ENCODE data around the gene PITX3. TPM values are rescaled to one million over a fixed set of nuclear protein-coding genes. Genes with fewer than 3 reads are reported as not detected.

Gene PITX3
- total RNA-seq, 1 experiment from 2014 or later: 1.9 TPM

GRCh38 chr10:102268375-102268888, 27.1 kb upstream of the PITX3 start:
- no peak for ATAC-seq
- Histone ChIP-seq H3K9me2 (ENCODE audit: insufficient read depth) (no peaks in the 10 kb centered on the region), H3K27ac (ENCODE audit: low read depth, low read length) (no peak overlapping the region), H4K20me1 (ENCODE audit: insufficient read depth) (peaks cover 2% of the 10 kb centered on the region; the same call in 1 of the 2 replicates), H3K79me2 (ENCODE audit: insufficient read depth, low read length) (peaks cover 69% of the 10 kb centered on the region), H3K36me3 (ENCODE audit: control insufficient read depth in 1 of 2, insufficient read depth in 2 of 2, low read length in 2 of 2) (0 out of 4 replicates have a peak, but pooled peaks cover 0 to 4% of the 10 kb centered on the region in 2 experiments), H2AFZ (ENCODE audit: low read depth, low read length, poor library complexity, severe bottlenecking) (no peak overlapping the region), H3K4me2 (ENCODE audit: low read length) (no peak overlapping the region), H3K4me3 (replicated peaks in 1 of 2; ENCODE audit: low read depth in 1 of 2, low read length in 2 of 2) (no peak overlapping the region), H3K27me3 (ENCODE audit: insufficient read depth, low read length) (no peaks in the 10 kb centered on the region), H3K4me1 (ENCODE audit: control insufficient read depth in 1 of 2, insufficient read depth in 2 of 2, low read length in 2 of 2) (no peaks in the 10 kb centered on the region), H3K9me3 (ENCODE audit: control insufficient read depth in 1 of 2, insufficient read depth in 1 of 2, low read depth in 1 of 2, low read length in 2 of 2) (no peaks in the 10 kb centered on the region), H3K9ac (ENCODE audit: low read length) (no peak overlapping the region)
- RAD21 ChIA-PET (ENCODE audit: low non-redundant PET in 1 of 2, low total read pairs in 2 of 2, uncharacterized antibody in 2 of 2, unreplicated experiment in 2 of 2): no interaction called here
- POLR2A ChIA-PET: no interaction called here
- no TSS peak for BruUV-seq (replicated peaks)
- no peak for TF ChIP-seq FOSL1 (IDR thresholded peaks at IDR 0.05; ENCODE audit: low read depth)
- TF ChIP-seq SIN3A (IDR thresholded peaks at IDR 0.05; ENCODE audit: low read depth): no peak
- TF ChIP-seq CTCF (IDR thresholded peaks at IDR 0.05 in 2 of 3, conservative IDR thresholded peaks at IDR 0.05 in 1 of 3; ENCODE audit: borderline replicate concordance in 1 of 3, insufficient read depth in 1 of 3, low read depth in 2 of 3, low read length in 2 of 3): no peak
- TF ChIP-seq REST (IDR thresholded peaks at IDR 0.05; ENCODE audit: low read depth): no peak
- no peak for TF ChIP-seq TCF7L2 (IDR thresholded peaks at IDR 0.05; ENCODE audit: borderline replicate concordance, extremely low read depth, insufficient read depth, insufficient read length)
- no peak for TF ChIP-seq CBX3 (IDR thresholded peaks at IDR 0.05; ENCODE audit: low read depth)
- TF ChIP-seq YY1 (IDR thresholded peaks at IDR 0.05; ENCODE audit: extremely low read depth, insufficient replicate concordance, low read depth, low read length): no peak
- no peak for TF ChIP-seq CEBPB (IDR thresholded peaks at IDR 0.05; ENCODE audit: low read depth)
- no peak for TF ChIP-seq MAX (IDR thresholded peaks at IDR 0.05)
- no peak for TF ChIP-seq SP1 (IDR thresholded peaks at IDR 0.05; ENCODE audit: low read depth)
- no peak for TF ChIP-seq ATF3 (IDR thresholded peaks at IDR 0.05)
- CTCF ChIA-PET: no interaction called here
- intact Hi-C loops (cut with micrococcal nuclease): no loop called here
- DNase-seq (ENCODE audit: low read depth, low spot score): no peak

Measured in HCT116 (cell line).